Upper lobe of left lung (tissue), 6 donors: Measurements from ENCODE around the gene RAB21. TPM values are rescaled to one million over a fixed set of nuclear protein-coding genes. Genes with fewer than 3 reads are reported as not detected.
A peak's percentile ranks its signal among the peaks of the same experiment; 100 is the strongest.

ENCODE experiments used
- ATAC-seq, 2 donors: fragments of 200-7000 bp; cut with Tn5 transposase; one replicate each; pipeline ENCODE4 v1.9.1; 2022; ENCODE audit warnings: mild to moderate bottlenecking in 2 of 2, moderate library complexity in 2 of 2; ENCODE audit not compliant: low FRiP score in 2 of 2
- DNase-seq, 2 donors: peaks; one replicate each; pipeline ENCODE4 v3.0.0-alpha.2; 2019 to 2020
- H3K27ac ChIP-seq, 4 donors: fragments of 200-600 bp; sonication (generic); one replicate each; pipeline ENCODE4 v1.5.1; 2016 to 2019
- H3K27me3 ChIP-seq, 4 donors: fragments of 200-600 bp; sonication (generic); one replicate each; pipeline ENCODE4 v1.5.1; 2017 to 2019
- H3K36me3 ChIP-seq, 4 donors: fragments of 200-600 bp; sonication (generic); one replicate each; pipeline ENCODE4 v1.5.1; 2016 to 2019
- H3K4me1 ChIP-seq, 4 donors: fragments of 200-600 bp; sonication (generic); one replicate each; pipeline ENCODE4 v1.5.1; 2018 to 2019
- H3K4me3 ChIP-seq, 4 donors: fragments of 200-600 bp; sonication (generic); one replicate each; pipeline ENCODE4 v1.5.1; 2017 to 2019; ENCODE audit warnings: mild to moderate bottlenecking in 2 of 4, moderate library complexity in 1 of 4
- H3K9me3 ChIP-seq, 4 donors: fragments of 200-600 bp; sonication (generic); one replicate each; pipeline ENCODE4 v1.5.1; 2018 to 2019
- EP300 ChIP-seq, 4 donors: sonication (generic); formaldehyde crosslinking; IDR thresholded peaks; one replicate each; pipeline ENCODE4 v1.5.1; 2017; ENCODE audit warnings: antibody characterized with exemption in 4 of 4, control low read depth in 2 of 4
- POLR2A ChIP-seq, 4 donors: fragments of 450-650 bp; IDR thresholded peaks; one replicate each; pipeline ENCODE4 v1.5.1; 2016 to 2017; ENCODE audit warnings: antibody characterized with exemption in 4 of 4, mild to moderate bottlenecking in 2 of 4
- POLR2AphosphoS5 ChIP-seq, 2 donors: sonication (generic); formaldehyde crosslinking; IDR thresholded peaks; one replicate each; pipeline ENCODE4 v1.5.1; 2017; ENCODE audit warnings: antibody characterized with exemption in 2 of 2
- WGBS, 2 donors: methylation state at CpG; one replicate each; pipeline ENCODE4 v1.1.5; 2017 to 2018; 5-methylcytosine and 5-hydroxymethylcytosine counted together
- total RNA-seq, 6 donors: library from RNA; depleted of rRNA in 4 of 6; stranded (reverse); fragments of >200 nt in 4 of 6; gene quantifications; one replicate each; pipeline versions ENCODE4 v1.1.0 to v1.2.1, GENCODE V29; 2016 to 2021
- TF ChIP-seq, protein P1 (sequence below), 6 experiments: fragments of 450-650 bp in 4 of 6; fragments of 200-600 bp in 2 of 6; sonication (generic) in 2 of 6; IDR thresholded peaks; one replicate each; pipeline ENCODE4 v1.5.1; 2016 to 2019; ENCODE audit warnings: antibody characterized with exemption in 6 of 6
- donor health status: DM: no; HTN: no; CAD: no; lungs with moderate emphysema.
- donor health status: DM: no; HTN: yes; CAD: no; lungs with severe emphysema.

The RAB21 gene
- total RNA-seq, 6 donors from 2014 or later = 9.4 to 78.7 (median 46.1) TPM

DNA sequence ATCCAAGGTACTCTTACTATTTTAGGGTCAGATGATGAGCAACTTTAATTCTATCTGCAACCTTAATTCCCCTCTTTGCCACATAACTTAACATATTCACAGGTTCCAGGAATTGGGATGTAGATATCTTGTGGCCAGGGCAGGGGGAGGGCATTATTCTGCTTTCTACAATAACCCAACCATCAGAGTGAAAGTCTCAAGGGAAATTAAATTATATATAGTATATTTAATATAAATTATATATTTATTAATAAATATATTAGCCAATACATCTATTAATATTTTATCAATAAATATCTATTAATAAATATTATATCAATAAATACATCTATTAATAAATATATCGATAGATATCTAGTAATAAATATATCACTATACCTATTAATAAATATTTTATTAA lies 11.7 kb upstream of the RAB21 start:
- Histone ChIP-seq H3K27me3 (no peaks in the 10 kb centered on the region), H3K9me3 (no peaks in the 10 kb centered on the region), H3K4me3 (no peak overlapping the region), H3K4me1 (no peaks in the 10 kb centered on the region), H3K27ac (no peak overlapping the region), H3K36me3 (no peaks in the 10 kb centered on the region)
- ATAC-seq (no peak), DNase-seq (no peak)
- TF ChIP-seq POLR2AphosphoS5 (IDR thresholded peaks at IDR 0.05) (no peak), POLR2A (IDR thresholded peaks at IDR 0.05) (no peak), EP300 (IDR thresholded peaks at IDR 0.05) (no peak)
- TF ChIP-seq, protein P1, sequence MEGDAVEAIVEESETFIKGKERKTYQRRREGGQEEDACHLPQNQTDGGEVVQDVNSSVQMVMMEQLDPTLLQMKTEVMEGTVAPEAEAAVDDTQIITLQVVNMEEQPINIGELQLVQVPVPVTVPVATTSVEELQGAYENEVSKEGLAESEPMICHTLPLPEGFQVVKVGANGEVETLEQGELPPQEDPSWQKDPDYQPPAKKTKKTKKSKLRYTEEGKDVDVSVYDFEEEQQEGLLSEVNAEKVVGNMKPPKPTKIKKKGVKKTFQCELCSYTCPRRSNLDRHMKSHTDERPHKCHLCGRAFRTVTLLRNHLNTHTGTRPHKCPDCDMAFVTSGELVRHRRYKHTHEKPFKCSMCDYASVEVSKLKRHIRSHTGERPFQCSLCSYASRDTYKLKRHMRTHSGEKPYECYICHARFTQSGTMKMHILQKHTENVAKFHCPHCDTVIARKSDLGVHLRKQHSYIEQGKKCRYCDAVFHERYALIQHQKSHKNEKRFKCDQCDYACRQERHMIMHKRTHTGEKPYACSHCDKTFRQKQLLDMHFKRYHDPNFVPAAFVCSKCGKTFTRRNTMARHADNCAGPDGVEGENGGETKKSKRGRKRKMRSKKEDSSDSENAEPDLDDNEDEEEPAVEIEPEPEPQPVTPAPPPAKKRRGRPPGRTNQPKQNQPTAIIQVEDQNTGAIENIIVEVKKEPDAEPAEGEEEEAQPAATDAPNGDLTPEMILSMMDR (IDR thresholded peaks at IDR 0.05) = no peak
- WGBS, 2 donors = 0 to 64% methylated on average over 1 of the region's 1 CpG

DNA sequence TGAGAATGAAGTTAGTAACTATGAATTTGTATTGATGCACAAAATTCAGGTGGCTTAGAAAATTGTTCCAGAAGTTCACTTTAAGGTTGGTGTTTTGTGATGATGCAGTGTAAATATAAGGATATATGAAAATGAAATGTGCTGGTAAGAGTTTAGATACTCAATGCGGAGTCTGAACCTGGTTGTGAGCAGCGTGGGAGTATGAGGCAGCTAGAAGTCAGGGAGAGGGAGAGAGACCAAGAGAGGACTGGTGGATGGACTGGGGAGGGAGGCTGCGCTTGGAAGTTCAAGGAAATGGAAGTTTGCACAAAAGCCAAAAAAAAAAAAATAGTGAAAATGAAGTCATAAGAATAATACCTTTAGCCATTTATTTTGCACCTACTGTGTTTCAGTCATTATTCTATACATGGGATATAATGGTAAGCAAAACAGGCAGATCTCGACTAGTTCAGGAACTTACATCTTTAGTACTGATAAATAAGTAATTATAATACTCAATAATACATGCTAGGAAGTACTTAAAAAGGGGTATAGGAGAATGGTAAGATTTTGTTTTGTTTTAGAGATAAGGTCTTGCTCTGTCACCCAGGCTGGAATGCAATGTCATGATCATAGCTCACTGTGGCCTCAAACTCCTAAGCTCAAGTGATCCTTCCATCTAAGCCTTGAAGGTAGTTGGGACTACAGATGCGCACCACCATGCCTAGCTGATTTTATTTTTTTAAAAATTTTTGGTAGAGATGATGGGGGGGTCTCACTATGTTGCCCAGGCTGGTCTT lies 10.0 kb upstream of the RAB21 start:
- no peaks in the 10 kb centered on the region for H3K4me1 ChIP-seq
- no peak overlapping the region for H3K27ac ChIP-seq
- no peak for DNase-seq
- no peaks in the 10 kb centered on the region for H3K36me3 ChIP-seq
- no peak for ATAC-seq
- no peaks in the 10 kb centered on the region for H3K27me3 ChIP-seq
- H3K9me3 ChIP-seq = no peaks in the 10 kb centered on the region
- no peak for TF ChIP-seq POLR2A (IDR thresholded peaks at IDR 0.05)
- no peak for TF ChIP-seq EP300 (IDR thresholded peaks at IDR 0.05)
- no peak for TF ChIP-seq POLR2AphosphoS5 (IDR thresholded peaks at IDR 0.05)
- TF ChIP-seq, protein P1 (IDR thresholded peaks at IDR 0.05) = no peak
- 90 to 94% methylated on average over 5 of the region's 5 CpGs for WGBS, 2 donors
- no peak overlapping the region for H3K4me3 ChIP-seq

DNA sequence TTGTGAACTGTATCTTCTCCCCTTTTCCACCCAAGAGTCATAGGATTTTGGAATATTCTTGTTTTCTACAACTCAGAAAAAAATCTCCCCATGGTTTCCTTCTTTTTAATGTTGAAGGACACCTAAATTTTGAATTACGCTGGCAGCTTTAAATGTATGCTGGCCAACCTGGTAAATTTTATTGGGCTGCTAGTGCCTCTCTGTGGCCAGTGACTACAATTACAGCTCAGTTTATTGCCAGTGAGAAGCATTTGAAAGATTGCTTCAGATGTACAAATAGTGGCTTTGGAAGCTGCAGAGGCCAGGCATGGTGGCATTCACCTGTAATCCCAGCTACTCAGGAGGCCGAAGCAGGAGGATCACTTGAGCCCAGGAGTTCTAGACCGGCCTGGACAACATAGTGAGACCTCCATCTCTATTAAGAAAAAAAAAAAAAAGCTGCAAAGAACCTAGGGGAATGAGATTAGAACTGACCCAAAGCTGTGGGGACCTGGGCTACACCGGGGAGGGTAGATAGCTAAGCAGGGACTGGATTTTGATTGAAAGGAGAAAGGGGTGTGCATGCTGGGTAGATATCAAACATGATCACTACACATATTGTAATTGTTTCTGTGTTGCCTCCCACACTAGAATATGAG lies 7.6 kb upstream of the RAB21 start:
- ATAC-seq (peak; percentile 81 to 92), DNase-seq (peak in 1 of 2 donors; percentile 30)
- H3K9me3 ChIP-seq = no peaks in the 10 kb centered on the region
- WGBS, 2 donors = 31 to 33% methylated on average over 4 of the region's 4 CpGs
- H3K4me1 ChIP-seq = no peaks in the 10 kb centered on the region
- TF ChIP-seq POLR2AphosphoS5 (IDR thresholded peaks at IDR 0.05) = no peak
- TF ChIP-seq, protein P1 (IDR thresholded peaks at IDR 0.05) = peak; percentile 60 to 85 (median 76)
- H3K36me3 ChIP-seq = no peaks in the 10 kb centered on the region
- H3K4me3 ChIP-seq = no peak overlapping the region
- H3K27ac ChIP-seq = no peak overlapping the region
- no peaks in the 10 kb centered on the region for H3K27me3 ChIP-seq

DNA sequence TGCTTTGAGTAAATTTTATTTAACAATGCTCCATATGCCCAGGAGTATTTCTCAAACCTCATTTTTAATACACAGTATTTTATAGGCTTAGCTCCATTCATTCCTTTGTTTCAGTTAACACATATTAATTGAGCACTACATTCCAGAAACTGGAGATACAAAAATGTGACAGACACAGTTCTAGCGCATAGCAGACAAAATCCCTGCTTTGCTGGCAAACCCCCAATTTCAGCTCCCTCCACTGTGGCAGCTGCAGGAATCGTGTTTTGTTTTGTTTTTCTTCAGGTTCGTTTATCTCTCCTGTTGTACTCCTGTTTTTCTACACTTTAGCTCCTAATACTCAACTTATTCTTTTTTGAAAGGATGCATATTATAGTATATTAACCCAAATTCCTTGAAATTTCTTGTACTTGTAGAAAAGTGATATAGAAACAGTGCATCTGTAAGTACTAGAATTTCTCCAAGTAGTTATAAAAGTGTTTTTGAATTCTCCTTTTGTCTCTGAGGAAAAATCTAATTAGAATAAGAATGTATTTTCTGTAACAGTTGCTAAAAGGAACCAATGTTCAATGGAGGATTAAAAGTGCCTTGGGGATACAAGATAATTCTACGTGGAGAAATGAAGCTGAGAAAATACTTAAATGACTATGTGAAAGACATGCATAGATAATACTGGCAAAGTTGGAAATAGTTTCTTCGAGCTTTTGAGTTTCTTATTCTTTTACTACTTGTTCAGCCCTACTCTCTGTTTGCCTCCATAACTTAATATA lies 6.4 kb upstream of the RAB21 start:
- H3K36me3 ChIP-seq = no peaks in the 10 kb centered on the region
- H3K4me3 ChIP-seq = no peak overlapping the region
- 60 to 66% methylated on average over 5 of the region's 5 CpGs for WGBS, 2 donors
- no peaks in the 10 kb centered on the region for H3K27me3 ChIP-seq
- H3K27ac ChIP-seq = no peak overlapping the region
- TF ChIP-seq POLR2AphosphoS5 (IDR thresholded peaks at IDR 0.05) = no peak
- TF ChIP-seq, protein P1 (IDR thresholded peaks at IDR 0.05) = no peak
- TF ChIP-seq POLR2A (IDR thresholded peaks at IDR 0.05) = no peak
- no peak for TF ChIP-seq EP300 (IDR thresholded peaks at IDR 0.05)
- no peaks in the 10 kb centered on the region for H3K4me1 ChIP-seq
- ATAC-seq = no peak
- no peak for DNase-seq
- H3K9me3 ChIP-seq = no peaks in the 10 kb centered on the region
